AG09309 (cell line): ENCODE measurements around the gene EGFR.

ENCODE experiments used
- DNase-seq: peaks from one replicate; pipeline ENCODE4 v3.0.0-alpha.2; 2010; ENCODE audit warnings: low read depth
- H3K4me3 ChIP-seq: 2 replicates; pipeline ENCODE4 v1.5.1; 2011; ENCODE audit warnings: mild to moderate bottlenecking, low read depth, low read length, moderate library complexity; ENCODE audit not compliant: control insufficient read depth
- TF ChIP-seq, protein P1 (sequence below): IDR thresholded peaks from 2 replicates; pipeline ENCODE4 v1.5.1; 2011; ENCODE audit warnings: mild to moderate bottlenecking, low read depth, low read length, inconsistent platforms; ENCODE audit not compliant: insufficient read depth, control insufficient read depth; ENCODE audit errors: missing control alignments

The EGFR gene

DNA sequence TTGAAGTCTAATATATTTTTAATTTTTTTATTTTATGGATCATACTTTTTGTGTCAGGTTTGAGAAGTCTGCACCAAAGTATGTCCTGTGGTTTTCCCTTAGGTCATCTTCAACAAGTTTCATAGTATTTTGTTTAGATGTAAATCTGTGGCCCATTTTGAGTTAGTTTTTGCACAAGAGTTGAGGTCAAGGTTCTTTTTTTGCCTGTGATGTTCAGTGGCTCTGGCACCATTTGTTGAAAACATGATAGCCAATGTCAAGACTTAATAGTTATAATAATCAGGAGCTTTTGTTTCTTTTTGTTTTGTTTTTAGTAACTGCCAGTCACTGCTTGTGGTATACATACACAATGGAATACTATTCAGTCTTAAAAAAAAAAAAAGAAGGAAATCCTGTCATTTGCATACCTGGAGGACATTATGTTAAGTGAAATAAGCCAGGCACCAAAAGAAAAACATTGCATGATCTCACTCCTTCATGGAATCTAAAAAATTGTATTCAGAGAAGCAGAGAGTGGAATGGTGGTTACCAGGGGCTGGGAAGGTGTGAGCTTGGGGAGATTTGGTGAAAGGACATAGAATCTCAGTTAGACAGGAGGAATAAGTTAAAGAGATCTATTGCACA, 61.3 kb downstream of the EGFR start:
- TF ChIP-seq, protein P1, sequence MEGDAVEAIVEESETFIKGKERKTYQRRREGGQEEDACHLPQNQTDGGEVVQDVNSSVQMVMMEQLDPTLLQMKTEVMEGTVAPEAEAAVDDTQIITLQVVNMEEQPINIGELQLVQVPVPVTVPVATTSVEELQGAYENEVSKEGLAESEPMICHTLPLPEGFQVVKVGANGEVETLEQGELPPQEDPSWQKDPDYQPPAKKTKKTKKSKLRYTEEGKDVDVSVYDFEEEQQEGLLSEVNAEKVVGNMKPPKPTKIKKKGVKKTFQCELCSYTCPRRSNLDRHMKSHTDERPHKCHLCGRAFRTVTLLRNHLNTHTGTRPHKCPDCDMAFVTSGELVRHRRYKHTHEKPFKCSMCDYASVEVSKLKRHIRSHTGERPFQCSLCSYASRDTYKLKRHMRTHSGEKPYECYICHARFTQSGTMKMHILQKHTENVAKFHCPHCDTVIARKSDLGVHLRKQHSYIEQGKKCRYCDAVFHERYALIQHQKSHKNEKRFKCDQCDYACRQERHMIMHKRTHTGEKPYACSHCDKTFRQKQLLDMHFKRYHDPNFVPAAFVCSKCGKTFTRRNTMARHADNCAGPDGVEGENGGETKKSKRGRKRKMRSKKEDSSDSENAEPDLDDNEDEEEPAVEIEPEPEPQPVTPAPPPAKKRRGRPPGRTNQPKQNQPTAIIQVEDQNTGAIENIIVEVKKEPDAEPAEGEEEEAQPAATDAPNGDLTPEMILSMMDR, result no peak
- DNase-seq, result no peak
- no peak overlapping the region for H3K4me3 ChIP-seq

DNA sequence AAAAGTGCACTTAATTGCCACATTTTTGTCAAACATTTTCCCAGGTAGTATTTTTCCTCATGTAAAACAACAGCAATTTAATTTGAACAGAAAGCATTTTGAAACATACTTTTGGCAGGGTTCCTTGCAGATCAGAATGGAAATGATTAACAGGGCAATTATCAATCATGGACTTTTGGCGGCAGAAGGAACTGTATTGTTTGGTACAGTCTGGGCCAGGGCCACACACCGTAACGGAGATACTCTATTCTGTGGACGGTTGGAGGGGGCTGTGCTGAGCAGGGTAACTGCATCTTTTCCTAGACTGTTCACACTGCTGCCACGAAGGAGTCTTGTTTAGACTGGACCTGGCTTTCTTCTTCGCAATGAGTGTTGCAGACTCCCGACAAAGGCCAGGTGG, 62.3 kb downstream of the EGFR start:
- TF ChIP-seq, protein P1, result no peak
- H3K4me3 ChIP-seq, result no peak overlapping the region
- DNase-seq, result no peak

DNA sequence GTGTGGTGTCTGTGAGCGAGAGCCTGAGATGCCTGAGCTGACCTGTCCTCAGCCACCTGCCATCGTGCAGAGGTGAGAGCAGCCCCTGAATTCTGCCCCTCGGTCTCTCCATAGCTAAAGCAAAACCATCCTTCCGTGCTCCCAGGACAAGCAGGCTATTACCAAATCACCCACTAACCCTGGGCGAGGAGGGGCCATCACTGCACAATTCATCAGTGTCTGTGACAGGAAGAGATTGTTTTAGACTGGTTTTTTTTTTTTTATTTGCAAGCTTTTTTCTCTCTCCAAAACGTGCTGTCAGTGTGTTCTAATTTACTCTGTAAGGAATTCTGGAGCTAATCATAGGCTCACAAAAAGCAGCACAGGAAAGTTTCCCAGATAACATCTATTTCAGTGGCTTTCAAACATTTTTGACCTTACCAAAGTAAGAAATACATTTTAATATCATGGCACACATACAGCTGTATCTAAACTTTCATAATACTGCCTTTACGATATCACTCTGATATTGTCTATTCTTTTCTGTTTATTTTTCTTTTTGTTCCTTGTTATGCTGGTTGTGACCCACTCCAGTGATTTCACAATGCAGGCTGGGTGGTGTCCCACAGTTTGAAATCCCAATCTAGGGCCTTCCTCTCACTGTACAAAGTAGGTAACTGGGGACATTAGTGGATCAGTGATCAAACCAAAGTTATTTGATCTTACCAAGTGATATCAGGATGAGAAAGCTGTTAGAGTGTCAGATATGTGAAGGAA, 62.8 kb downstream of the EGFR start:
- H3K4me3 ChIP-seq, result no peak overlapping the region
- no peak for DNase-seq
- TF ChIP-seq, protein P1, result no peak

DNA sequence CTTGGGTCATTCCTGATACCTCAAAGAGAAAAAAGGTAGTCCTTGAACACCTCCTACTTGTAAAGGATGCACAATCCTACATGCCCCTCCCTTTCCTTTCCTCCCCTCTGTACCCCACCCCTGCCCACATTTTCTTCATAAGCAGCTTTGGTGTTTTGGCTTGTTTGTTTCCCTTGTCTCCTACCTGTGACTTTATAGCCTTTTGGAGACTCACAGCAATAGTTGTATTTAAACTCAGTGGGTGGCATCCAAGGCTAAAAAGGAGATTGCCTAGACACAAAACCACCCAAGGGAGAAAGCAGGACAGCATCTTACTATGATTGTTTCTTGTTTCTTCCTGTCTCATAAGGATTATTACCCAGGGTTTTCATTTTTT, 63.4 kb downstream of the EGFR start:
- no peak for DNase-seq
- TF ChIP-seq, protein P1, result no peak
- H3K4me3 ChIP-seq, result no peak overlapping the region

DNA sequence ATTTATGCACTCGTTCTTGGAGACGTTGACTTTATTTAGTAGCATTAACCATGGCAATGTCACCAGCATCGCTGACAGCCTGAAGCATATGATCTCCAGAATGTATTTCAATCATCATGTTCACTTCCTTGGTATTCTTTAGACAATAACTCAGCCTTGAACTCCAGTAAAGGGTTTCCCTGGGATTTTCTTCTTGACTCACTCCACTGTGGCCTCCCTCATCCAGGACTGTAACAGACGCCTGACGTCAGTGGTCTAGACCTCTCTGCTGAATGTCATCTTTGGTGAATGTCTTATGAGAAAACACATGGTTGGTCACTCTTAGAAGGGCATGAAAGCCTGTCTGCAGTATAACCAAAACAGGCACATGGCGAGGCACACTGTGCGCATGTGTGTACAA, 64.4 kb downstream of the EGFR start:
- TF ChIP-seq, protein P1, result no peak
- no peak for DNase-seq
- no peak overlapping the region for H3K4me3 ChIP-seq

DNA sequence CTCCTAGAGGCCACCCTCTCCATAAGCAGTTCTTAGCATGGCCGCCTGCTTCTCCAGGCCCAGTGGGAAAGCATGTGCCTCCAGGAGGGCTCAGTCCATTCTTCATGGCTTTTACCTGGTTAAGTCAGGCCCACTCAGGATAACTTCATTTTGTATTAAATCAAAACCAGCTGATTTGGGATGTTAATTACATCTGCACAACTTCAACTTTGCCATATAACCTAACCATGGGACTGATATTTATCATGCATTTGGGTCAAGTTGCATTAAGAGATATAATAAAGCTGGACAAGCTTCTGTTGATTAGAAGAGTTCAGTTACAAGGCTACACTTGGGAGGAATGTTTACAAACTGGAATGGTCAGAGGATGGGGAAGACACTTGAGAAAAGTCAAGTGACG, 65.5 kb downstream of the EGFR start:
- DNase-seq, result no peak
- TF ChIP-seq, protein P1, result no peak

More for the DNA sequence above, 65.5 kb downstream of the EGFR start:
- H3K4me3 ChIP-seq, result no peak overlapping the region
